GM12865 (cell line): Measurements from ENCODE around the gene PLXNC1.

Experiments used
- DNase-seq: peaks from one replicate; pipeline ENCODE4 v3.0.0; 2010; ENCODE audit warnings: low read depth
- H3K4me3 ChIP-seq: 2 replicates; pipeline ENCODE4 v1.5.1; 2011; ENCODE audit warnings: mild to moderate bottlenecking, low read depth, low read length, control low read depth
- TF ChIP-seq, protein P1 (sequence below): IDR thresholded peaks from 2 replicates; pipeline ENCODE4 v1.5.1; 2011; ENCODE audit warnings: low read length, control low read depth, low read depth, inconsistent platforms; ENCODE audit not compliant: insufficient read depth; ENCODE audit errors: missing control alignments

Gene PLXNC1

DNA sequence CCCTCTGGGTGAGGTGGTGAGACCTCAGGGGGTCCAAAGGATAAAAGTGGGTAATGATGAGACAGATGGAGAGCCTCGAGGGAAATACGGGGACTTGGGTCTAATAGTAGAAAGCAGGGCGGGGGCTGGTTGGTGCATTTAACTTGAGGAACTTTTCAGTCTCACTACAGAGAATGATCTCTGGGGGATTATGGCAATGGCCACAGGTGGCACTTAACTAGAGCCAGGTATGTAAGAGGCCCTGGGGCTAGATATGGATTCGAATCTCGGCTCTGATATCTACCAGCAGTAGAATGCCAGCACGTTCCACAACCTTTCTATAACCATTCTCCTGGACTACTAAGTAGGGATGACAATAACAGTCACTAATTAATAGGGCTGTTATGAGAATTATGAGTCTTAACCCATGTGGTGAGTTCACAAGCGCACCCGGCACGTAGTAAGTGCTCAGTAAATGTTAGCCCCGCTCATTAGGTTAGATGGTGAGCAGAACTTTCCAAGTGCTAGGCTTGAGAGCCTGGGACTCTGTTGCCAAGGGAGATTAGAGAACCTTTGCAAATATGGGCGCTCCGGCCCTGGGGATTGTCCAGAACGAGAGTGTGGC is 888 bp upstream of the PLXNC1 start:
- peak; percentile 38 for DNase-seq
- peak overlapping the region; percentile 64 for H3K4me3 ChIP-seq
- TF ChIP-seq, protein P1, sequence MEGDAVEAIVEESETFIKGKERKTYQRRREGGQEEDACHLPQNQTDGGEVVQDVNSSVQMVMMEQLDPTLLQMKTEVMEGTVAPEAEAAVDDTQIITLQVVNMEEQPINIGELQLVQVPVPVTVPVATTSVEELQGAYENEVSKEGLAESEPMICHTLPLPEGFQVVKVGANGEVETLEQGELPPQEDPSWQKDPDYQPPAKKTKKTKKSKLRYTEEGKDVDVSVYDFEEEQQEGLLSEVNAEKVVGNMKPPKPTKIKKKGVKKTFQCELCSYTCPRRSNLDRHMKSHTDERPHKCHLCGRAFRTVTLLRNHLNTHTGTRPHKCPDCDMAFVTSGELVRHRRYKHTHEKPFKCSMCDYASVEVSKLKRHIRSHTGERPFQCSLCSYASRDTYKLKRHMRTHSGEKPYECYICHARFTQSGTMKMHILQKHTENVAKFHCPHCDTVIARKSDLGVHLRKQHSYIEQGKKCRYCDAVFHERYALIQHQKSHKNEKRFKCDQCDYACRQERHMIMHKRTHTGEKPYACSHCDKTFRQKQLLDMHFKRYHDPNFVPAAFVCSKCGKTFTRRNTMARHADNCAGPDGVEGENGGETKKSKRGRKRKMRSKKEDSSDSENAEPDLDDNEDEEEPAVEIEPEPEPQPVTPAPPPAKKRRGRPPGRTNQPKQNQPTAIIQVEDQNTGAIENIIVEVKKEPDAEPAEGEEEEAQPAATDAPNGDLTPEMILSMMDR, result no peak

DNA sequence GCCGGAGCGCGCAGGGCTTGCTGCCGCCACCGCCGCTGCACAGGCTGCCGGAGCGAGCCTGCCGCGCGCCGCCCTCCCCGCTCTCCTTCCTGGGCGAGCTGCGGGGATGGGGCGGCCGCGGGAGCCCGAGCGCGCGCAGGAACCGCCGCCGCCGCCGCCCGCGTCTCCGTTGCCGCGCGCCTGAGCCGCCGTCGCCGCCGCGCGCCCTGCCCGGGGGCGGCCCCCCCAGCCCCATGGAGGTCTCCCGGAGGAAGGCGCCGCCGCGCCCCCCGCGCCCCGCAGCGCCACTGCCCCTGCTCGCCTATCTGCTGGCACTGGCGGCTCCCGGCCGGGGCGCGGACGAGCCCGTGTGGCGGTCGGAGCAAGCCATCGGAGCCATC is 352 bp downstream of the PLXNC1 start:
- TF ChIP-seq, protein P1, result no peak
- DNase-seq, result no peak
- peak overlapping the region; percentile 80 for H3K4me3 ChIP-seq

DNA sequence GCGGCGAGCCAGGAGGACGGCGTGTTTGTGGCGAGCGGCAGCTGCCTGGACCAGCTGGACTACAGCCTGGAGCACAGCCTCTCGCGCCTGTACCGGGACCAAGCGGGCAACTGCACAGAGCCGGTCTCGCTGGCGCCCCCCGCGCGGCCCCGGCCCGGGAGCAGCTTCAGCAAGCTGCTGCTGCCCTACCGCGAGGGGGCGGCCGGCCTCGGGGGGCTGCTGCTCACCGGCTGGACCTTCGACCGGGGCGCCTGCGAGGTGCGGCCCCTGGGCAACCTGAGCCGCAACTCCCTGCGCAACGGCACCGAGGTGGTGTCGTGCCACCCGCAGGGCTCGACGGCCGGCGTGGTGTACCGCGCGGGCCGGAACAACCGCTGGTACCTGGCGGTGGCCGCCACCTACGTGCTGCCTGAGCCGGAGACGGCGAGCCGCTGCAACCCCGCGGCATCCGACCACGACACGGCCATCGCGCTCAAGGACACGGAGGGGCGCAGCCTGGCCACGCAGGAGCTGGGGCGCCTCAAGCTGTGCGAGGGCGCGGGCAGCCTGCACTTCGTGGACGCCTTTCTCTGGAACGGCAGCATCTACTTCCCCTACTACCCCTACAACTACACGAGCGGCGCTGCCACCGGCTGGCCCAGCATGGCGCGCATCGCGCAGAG is 873 bp downstream of the PLXNC1 start:
- peak overlapping the region; percentile 80 for H3K4me3 ChIP-seq
- DNase-seq, result peak; percentile 85
- TF ChIP-seq, protein P1, result peak; percentile 64

DNA sequence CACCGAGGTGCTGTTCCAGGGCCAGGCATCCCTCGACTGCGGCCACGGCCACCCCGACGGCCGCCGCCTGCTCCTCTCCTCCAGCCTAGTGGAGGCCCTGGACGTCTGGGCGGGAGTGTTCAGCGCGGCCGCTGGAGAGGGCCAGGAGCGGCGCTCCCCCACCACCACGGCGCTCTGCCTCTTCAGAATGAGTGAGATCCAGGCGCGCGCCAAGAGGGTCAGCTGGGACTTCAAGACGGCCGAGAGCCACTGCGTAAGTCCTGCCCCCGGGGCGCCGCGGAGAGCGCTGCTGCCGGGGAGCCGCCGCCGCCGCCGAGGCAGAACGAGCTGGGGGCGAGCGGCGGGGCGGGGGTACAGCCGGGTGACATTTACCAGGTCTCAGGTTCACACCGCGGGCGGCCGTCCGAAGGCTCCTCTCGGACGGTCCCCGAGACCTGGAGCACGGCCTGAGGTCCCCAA is 1.4 kb downstream of the PLXNC1 start:
- peak overlapping the region; percentile 80 for H3K4me3 ChIP-seq
- peak; percentile 56 for DNase-seq
- TF ChIP-seq, protein P1, result no peak

DNA sequence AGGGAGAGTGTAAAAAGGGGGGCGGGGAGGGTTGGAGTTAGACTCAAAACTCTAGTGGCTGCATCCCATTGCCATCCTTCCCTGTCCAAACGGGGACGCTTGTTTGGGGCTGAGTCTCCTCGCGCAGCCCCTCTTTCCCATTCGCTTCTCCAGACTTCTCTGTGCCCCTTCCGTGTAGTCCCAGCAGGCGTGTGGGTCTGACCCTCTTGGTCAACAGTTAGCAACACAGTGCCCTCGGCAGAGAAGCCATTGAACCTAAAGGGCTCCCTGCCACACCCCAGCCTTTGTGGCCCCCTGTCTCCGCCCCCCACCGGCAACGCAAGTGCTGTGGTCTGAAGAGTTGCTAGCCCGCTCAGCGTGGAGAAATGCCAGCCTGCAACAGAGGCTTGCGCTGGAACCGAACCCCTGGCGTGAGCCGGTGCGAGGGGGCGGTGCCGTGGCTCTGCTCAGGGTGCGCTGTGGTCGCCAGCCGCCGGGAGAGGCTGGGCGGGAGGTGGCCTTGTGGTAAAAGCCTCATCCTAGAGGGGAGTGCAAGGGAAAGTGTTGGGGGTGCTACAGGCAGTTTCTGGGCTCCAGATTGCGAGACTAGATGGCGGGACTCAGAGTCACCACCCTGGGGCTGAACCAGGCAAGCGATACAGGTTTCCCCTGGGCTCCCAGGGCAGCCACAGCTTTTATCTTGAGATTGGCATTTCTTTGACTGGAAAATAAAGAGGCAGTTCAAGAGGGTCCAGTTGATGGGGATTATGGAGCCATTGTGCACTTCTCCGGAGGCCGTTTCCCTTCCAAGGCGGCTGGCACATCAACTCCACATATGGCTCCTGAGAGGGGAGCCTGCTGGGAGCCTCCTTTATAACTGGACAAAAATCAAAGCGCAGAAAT is 2.1 kb downstream of the PLXNC1 start:
- TF ChIP-seq, protein P1, result peak; percentile 10
- peak overlapping the region; percentile 80 for H3K4me3 ChIP-seq
- peak; percentile 61 for DNase-seq

DNA sequence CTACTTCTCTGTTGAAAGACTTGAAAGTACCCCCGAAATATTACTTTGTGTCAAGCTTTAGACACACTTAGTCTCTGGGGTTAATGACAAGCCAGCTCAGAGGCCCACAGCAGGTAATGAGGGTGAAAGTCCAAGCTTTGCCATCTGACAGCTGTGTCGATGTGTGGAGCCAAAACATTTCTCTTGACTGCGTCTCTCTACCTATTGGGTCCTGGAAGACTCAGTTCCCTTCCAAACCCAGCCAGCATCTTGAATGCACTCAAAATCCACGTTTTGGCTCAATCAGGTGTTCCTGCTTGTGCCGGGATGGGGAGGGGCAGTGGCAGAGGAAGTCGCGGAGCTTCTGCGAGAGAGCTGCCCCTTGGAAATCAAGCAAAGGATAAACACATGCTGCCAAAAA is 3.2 kb downstream of the PLXNC1 start:
- H3K4me3 ChIP-seq, result no peak overlapping the region
- DNase-seq, result no peak
- TF ChIP-seq, protein P1, result no peak
